Caki2 (cell line): ENCODE results near the gene NAV2. TPM values are rescaled to one million over a fixed set of nuclear protein-coding genes. Genes with fewer than 3 reads are reported as not detected.

Source experiments
- DNase-seq: peaks from one replicate; pipeline ENCODE4 v3.0.0-alpha.2; 2015; ENCODE audit warnings: low read depth
- in situ Hi-C: cut with HindIII; loops from 2 replicates; pipeline ENCODE4 v1.10.0; 2016; ENCODE audit warnings: low sequenced_read_pairs, low pct_unique_long_range_greater_than_20kb, mixed read lengths
- total RNA-seq: library from RNA; depleted of rRNA; stranded (reverse); fragments of >200 nt; shearing (Covaris generic); gene quantifications from 2 replicates; pipeline ENCODE4 v1.2.3, GENCODE V29; 2014; ENCODE audit warnings: low replicate concordance

The NAV2 gene
- total RNA-seq, 1 experiment from 2014 or later: 6.9 TPM

DNA sequence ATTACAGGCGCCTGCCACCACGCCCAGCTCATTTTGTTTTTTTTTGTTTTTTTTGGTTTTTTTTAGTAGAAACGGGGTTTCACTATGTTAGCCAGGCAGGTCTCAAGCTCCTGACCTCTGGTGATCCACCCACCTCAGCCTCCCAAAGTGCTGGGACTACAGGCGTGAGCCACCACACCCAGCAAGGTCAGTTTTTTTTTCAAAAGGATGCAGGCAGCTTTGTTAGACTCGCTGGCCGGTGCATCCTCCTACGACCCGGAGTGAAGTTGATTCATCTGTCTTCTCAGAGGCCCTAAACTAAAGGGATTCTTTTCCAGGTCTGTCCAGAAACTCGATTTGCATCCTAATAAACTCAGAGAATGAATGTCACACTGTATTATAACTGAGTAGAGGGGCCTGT lies 265.3 kb downstream of the NAV2 start:
- in situ Hi-C loops: no loop called here
- no peak for DNase-seq

GRCh38 chr11:19978668-19979518 lies 266.3 kb downstream of the NAV2 start:
- DNase-seq: peak; percentile 89
- in situ Hi-C loops: no loop called here

- DNase-seq: peak; percentile 11
- in situ Hi-C loops: no loop called here
These were observed 266.8 kb downstream of the NAV2 start for GRCh38 chr11:19979519-19979845.

GRCh38 chr11:19980388-19980787 lies 267.8 kb downstream of the NAV2 start:
- in situ Hi-C loops: no loop called here
- DNase-seq: no peak

- in situ Hi-C loops: no loop called here
- no peak for DNase-seq
These were observed 268.5 kb downstream of the NAV2 start for GRCh38 chr11:19980957-19981669.

- in situ Hi-C loops: no loop called here
- no peak for DNase-seq
These were observed 270.3 kb downstream of the NAV2 start for GRCh38 chr11:19982774-19983495.

DNA sequence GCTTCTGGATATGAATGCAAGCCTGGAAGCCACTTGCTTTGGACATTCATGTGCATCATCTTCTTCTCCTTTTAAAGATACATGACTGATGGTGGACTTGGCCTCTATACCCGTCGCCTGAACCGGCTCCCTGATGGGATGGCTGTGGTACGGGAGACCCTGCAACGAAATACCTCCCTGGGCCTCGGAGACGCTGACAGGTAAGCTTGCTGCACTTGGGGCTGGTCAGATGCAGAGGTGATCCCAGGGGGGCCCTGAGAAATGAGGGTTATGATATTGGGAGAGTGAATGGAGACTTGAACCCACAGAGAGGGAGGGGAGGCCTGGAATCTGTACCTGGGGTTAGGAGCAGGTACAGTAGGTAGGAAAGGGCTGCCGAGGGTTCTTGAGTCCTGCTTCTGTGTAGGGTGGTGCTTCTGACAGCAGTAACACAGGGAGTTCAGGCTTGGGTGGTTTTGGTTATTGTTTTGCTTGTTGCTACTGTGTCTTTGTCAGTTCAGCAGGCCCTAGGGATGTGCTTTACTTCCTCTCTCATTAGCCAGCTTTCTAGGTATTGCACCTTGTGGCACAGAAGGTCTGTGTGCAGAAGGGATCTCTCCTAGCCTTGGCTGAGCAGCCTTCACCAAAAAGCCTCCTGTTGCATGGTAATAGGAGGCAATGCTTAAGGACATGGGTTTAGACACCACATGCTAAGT lies 271.6 kb downstream of the NAV2 start:
- DNase-seq: no peak
- in situ Hi-C loops: no loop called here

DNA sequence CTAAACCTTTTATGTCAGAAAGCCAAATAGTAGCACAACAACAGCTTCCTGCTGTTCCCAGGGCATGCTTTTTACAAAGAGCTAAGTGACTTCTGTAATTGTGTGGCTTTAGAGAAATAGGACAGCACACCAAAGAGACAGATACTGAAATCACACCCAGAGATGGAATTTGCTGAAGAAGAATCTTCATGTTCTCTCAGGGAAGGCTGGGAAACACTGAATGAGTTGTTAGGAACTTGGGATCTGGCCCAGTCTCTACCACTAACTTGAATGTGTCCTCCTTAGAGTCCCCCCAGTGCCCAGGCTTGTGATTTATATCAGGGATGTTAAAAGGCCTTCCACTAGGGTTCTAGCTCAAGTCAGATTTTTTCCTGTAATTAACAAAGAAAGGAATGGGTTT lies 272.5 kb downstream of the NAV2 start:
- in situ Hi-C loops: no loop called here

DNA sequence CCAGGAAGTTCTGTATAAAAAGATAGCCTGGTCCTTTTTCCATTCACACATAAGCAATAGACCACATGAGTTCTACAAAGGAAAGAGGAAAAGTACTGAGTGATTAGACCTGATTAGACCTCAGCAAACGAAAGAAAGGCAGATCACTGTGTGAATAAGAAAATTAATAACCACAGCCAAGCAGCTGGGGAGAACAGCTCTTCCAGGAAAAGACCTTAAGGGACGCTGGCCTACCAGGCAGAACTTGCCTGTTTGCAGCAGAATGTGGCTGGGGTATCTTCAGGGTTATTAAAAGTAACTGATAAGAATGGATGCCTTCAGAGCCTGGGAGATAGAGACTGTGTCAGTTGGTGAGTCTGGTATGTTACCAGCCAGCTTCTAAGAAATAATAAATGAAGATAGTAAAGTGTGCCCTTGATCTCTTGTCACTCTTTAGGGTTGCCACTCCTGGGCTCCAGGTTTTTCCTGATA lies 274.7 kb downstream of the NAV2 start:
- in situ Hi-C loops: no loop called here
- no peak for DNase-seq

More for the DNA sequence above, 272.5 kb downstream of the NAV2 start:
- no peak for DNase-seq

- in situ Hi-C loops: no loop called here
- DNase-seq: no peak
These were observed 276.0 kb downstream of the NAV2 start for GRCh38 chr11:19988598-19988997.

- in situ Hi-C loops: no loop called here
- no peak for DNase-seq
These were observed 276.6 kb downstream of the NAV2 start for GRCh38 chr11:19989191-19989590.

GRCh38 chr11:19992162-19992561 lies 279.5 kb downstream of the NAV2 start:
- in situ Hi-C loops: no loop called here
- DNase-seq: no peak

DNA sequence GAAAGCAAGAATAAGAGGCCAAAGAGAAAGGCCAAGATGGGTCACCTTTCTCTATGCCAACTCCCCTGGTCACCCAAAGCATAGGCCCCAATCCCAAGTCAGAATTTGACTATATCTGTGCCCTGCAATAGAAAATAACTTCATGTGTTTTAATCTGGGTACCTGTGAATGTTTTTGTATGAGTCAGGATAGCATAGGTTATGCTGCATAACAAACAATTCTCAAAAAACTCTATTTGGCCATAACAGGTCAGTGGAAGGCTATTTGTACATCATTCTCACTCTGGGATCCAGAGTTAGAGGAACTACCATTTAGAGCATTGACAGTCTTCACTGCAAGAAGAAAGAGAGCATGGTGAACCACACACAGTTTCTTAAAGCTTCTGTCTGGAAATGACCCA lies 280.4 kb downstream of the NAV2 start:
- DNase-seq: no peak
- in situ Hi-C loops: no loop called here

DNA sequence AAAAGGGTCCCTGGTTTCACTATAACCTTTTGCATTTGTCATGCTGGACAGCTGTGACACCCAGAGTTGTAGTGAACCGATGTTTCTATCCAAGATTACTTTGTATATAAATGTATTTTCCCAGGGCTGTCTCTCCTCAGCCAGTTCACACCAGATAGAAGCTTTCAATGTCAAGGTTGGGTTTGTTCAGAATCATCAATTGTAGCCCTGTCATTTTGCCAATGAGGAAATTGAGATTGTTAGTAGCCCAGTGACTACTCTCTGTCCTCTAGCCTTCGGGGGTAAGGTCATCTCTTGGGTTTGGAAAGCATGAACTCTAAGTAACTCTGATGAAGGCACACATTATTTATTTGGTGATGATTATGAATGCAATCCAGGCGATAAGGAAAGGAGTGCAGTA lies 282.0 kb downstream of the NAV2 start:
- in situ Hi-C loops: no loop called here
- DNase-seq: no peak

DNA sequence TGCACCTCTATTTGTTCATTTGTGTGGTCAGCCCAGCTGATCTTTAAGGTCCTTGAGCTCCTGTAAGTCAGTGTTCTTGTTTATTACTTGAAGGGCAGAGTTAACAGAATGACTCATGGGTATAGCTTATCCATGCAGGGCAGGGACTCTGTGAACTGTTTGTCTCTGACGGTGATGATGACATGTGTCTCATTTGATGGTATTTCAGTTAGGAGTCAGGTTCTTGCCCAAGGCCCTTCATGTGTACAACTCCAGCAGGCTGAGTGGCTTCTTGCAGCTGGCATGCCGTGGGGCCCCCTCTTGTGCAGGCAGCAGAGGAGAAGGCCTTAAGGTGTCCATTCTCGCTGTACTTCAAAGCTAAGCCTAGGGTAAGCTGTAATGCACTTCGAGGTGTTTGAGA lies 282.5 kb downstream of the NAV2 start:
- DNase-seq: peak; percentile 70
- in situ Hi-C loops: no loop called here

DNA sequence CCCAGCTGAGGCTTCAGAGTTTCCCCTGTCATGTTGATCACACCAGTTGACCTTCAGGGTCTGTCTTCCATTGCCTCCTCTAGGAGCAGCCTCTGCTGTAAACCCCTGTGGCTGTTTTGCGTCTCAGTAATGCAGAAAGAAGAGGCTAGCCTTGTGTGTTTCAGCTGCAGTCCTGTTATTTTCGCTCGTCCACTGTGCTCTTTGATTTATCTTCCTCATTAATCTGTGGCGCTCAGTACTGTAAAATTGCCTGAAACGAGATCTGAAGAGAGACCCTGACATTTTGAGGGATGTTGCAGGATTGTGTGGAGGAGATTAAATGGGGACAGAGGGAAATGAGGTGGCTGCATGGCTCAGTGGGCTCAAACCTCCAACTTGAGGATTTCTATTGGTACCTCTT lies 283.9 kb downstream of the NAV2 start:
- no peak for DNase-seq
- in situ Hi-C loops: no loop called here

DNA sequence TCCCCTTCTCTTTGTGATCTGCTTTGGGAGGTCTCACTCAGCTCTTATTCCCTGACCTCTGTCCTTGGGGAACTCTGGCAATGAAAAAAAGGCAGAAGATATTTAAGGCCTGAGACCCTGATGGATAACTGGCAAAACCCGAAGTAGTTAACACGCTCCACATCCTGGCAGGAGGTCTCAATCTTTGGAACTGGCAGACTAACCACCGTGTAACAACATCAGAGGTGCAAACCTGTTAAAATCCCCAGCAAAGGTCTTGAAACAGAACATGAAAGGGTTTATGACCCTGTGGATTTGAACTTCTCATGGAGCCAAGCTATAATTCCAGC lies 287.3 kb downstream of the NAV2 start:
- in situ Hi-C loops: no loop called here
- DNase-seq: no peak

DNA sequence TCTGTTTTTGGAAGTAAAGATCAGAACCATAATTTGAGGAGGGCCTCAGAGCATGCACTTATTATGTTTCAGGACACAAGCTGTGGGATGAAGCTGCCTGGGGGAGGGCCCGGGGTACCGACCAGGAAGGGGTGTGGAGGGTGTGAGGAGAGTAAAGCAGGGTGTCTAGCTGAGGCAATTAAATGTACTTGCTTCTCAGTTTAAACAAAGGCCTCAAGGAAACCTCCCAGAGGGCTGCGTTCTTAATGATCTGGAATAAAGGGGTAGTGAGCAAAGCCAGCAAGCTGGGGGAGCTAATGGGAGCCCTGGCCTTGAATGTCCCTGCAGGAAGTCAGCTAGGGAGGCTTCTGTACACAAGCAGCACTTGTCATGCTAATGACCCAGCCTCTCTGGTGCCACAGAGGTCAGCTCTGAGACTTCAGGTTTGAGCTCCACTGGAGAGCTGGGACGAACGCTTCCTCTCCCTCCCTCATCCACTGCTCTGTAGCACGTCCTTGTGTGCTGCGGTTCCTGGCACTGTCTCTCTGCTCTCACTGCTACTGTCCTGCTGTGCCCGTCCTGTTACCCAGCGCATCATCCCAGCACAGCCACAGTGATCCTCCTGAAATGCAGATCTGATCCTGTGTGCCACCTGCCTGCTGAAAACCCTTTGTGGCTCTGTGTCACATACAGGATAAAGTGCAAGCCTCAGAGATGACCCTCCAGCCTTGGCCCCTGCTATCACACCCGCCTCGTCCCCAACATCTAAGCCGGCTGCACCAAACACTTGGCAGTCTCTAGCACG lies 287.9 kb downstream of the NAV2 start:
- DNase-seq: peak; percentile 57
- in situ Hi-C loops: no loop called here
